HPDE6-E6E7 (cell line): ENCODE results near the gene AIRE.
"Not testable (repeated sequence)": the region's sequence is repeated elsewhere in the genome, so short reads cannot be mapped to it uniquely, and the experiment has no call there.

Source experiments
- DNase-seq: peaks from one replicate; pipeline ENCODE4 v3.0.0; 2011; ENCODE audit warnings: missing footprints; ENCODE audit errors: extremely low spot score

Gene AIRE

GRCh38 chr21:44337941-44338895 is 52.5 kb downstream of the AIRE start:
- peak; percentile 38 for DNase-seq

GRCh38 chr21:44338971-44339910 is 53.6 kb downstream of the AIRE start, which contains the start of gene CFAP410:
Gene CFAP410, minus strand, starts transcription at chr21:44339390. Its CDS starts 196 bp downstream, at chr21:44339194.
- peak; percentile 94 for DNase-seq

GRCh38 chr21:44341726-44342458 is 56.2 kb downstream of the AIRE start:
- DNase-seq: not testable (repeated sequence)

GRCh38 chr21:44342981-44343380 is 57.3 kb downstream of the AIRE start:
- not testable (repeated sequence) for DNase-seq

GRCh38 chr21:44344541-44345183 is 59.0 kb downstream of the AIRE start:
- DNase-seq: no peak

- no peak for DNase-seq
These were observed 59.8 kb downstream of the AIRE start for GRCh38 chr21:44345495-44345894.

- no peak for DNase-seq
These were observed 62.3 kb downstream of the AIRE start for GRCh38 chr21:44347911-44348451.
